A673 (cell line): Measurements from ENCODE around the gene SELP. TPM values are rescaled to one million over a fixed set of nuclear protein-coding genes. Genes with fewer than 3 reads are reported as not detected.

Experiments used
- BruUV-seq: library from RNA; stranded (reverse); fragments of 400-500 nt; replicated peaks from 2 replicates; lab custom pipeline; 2021; lab: Mats Ljungman, UMichigan
- CTCF ChIA-PET: fragments of 300-600 bp; sonication (Branson Sonifier 250); formaldehyde crosslinking; loops from one replicate; lab custom pipeline; 2022; ENCODE audit warnings: antibody characterized with exemption; lab: Charles Lee
- POLR2A ChIA-PET: fragments of 300-600 bp; sonication (Branson Sonifier 250); formaldehyde crosslinking; loops from one replicate; lab custom pipeline; 2022; ENCODE audit warnings: antibody characterized with exemption; ENCODE audit not compliant: low non-redundant PET; lab: Charles Lee
- DNase-seq: peaks from one replicate; pipeline ENCODE4 v3.0.0-alpha.2; 2015; ENCODE audit warnings: low spot score
- H3K27ac ChIP-seq: fragments of 200-600 bp; sonication (generic); 2 replicates; pipeline ENCODE4 v1.5.1; 2016; ENCODE audit warnings: mixed run types, low read depth, mild to moderate bottlenecking, mixed read lengths, antibody characterized with exemption, low read length; ENCODE audit not compliant: poor library complexity, severe bottlenecking
- H3K27me3 ChIP-seq: fragments of 200-600 bp; sonication (generic); replicated peaks from 2 replicates; pipeline ENCODE4 v1.6.1; 2017; ENCODE audit warnings: mixed run types, low read depth, mild to moderate bottlenecking, mixed read lengths, antibody characterized with exemption, low read length; ENCODE audit not compliant: insufficient read depth, poor library complexity
- H3K36me3 ChIP-seq: fragments of 200-600 bp; sonication (generic); 2 replicates; pipeline ENCODE4 v1.6.1; 2016; ENCODE audit warnings: mixed run types, mild to moderate bottlenecking, mixed read lengths, antibody characterized with exemption, low read length; ENCODE audit not compliant: insufficient read depth, poor library complexity, severe bottlenecking
- H3K4me1 ChIP-seq: fragments of 200-600 bp; sonication (generic); 2 replicates; pipeline ENCODE4 v1.6.1; 2017; ENCODE audit warnings: mixed run types, mild to moderate bottlenecking, mixed read lengths, antibody characterized with exemption, low read length; ENCODE audit not compliant: insufficient read depth, poor library complexity, severe bottlenecking
- H3K4me3 ChIP-seq: fragments of 200-600 bp; sonication (generic); 2 replicates; pipeline ENCODE4 v1.5.1; 2016; ENCODE audit warnings: low read depth, mixed run types, mild to moderate bottlenecking, mixed read lengths, low read length; ENCODE audit not compliant: poor library complexity, severe bottlenecking
- H3K9me3 ChIP-seq: fragments of 200-600 bp; sonication (generic); 2 replicates; pipeline ENCODE4 v1.6.1; 2016; ENCODE audit warnings: mixed run types, low read depth, mild to moderate bottlenecking, mixed read lengths, antibody characterized with exemption, low read length; ENCODE audit not compliant: poor library complexity, severe bottlenecking
- EZH2 ChIP-seq: fragments of 200-600 bp; sonication (generic); IDR thresholded peaks from 2 replicates; pipeline ENCODE4 v1.6.1; 2017; ENCODE audit warnings: borderline replicate concordance, low read depth, mild to moderate bottlenecking, mixed read lengths, antibody characterized with exemption, low read length; ENCODE audit not compliant: poor library complexity, severe bottlenecking
- intact Hi-C: fragments of 100-400 bp; cut with micrococcal nuclease; formaldehyde crosslinking; loops from one replicate; pipeline ENCODE4 v1.10.0; 2022; ENCODE audit not compliant: unreplicated experiment
- total RNA-seq: library from RNA; stranded (reverse); gene quantifications from 2 replicates; pipeline ENCODE4 v1.2.3, GENCODE V29; 2021
- TF ChIP-seq, protein P1 (sequence below): fragments of 300-800, 200-600 bp; sonication (generic); conservative IDR thresholded peaks from 2 replicates; pipeline ENCODE4 v1.5.1; 2017; ENCODE audit warnings: low read depth, mild to moderate bottlenecking, antibody characterized with exemption, low read length, moderate library complexity, mixed read lengths

The SELP gene
- total RNA-seq, 1 experiment from 2014 or later: not detected

- H3K27ac ChIP-seq: no peak overlapping the region
- no TSS peak for BruUV-seq
- peaks cover 72% of the 10 kb centered on the region for H3K27me3 ChIP-seq
- DNase-seq: no peak
- ChIA-PET CTCF (no interaction called here), POLR2A (no interaction called here)
- TF ChIP-seq, protein P1, sequence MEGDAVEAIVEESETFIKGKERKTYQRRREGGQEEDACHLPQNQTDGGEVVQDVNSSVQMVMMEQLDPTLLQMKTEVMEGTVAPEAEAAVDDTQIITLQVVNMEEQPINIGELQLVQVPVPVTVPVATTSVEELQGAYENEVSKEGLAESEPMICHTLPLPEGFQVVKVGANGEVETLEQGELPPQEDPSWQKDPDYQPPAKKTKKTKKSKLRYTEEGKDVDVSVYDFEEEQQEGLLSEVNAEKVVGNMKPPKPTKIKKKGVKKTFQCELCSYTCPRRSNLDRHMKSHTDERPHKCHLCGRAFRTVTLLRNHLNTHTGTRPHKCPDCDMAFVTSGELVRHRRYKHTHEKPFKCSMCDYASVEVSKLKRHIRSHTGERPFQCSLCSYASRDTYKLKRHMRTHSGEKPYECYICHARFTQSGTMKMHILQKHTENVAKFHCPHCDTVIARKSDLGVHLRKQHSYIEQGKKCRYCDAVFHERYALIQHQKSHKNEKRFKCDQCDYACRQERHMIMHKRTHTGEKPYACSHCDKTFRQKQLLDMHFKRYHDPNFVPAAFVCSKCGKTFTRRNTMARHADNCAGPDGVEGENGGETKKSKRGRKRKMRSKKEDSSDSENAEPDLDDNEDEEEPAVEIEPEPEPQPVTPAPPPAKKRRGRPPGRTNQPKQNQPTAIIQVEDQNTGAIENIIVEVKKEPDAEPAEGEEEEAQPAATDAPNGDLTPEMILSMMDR: no peak
- no peak for TF ChIP-seq EZH2
- H3K9me3 ChIP-seq: no peaks in the 10 kb centered on the region
- H3K4me3 ChIP-seq: no peak overlapping the region
- no peaks in the 10 kb centered on the region for H3K4me1 ChIP-seq
- intact Hi-C loops: no loop called here
- no peaks in the 10 kb centered on the region for H3K36me3 ChIP-seq
Measured at GRCh38 chr1:169584483-169585144, 45.3 kb downstream of the SELP start.

- no peak for TF ChIP-seq EZH2
- TF ChIP-seq, protein P1: no peak
- CTCF ChIA-PET: no interaction called here
Measured at GRCh38 chr1:169577981-169578738, 51.8 kb downstream of the SELP start.

DNA sequence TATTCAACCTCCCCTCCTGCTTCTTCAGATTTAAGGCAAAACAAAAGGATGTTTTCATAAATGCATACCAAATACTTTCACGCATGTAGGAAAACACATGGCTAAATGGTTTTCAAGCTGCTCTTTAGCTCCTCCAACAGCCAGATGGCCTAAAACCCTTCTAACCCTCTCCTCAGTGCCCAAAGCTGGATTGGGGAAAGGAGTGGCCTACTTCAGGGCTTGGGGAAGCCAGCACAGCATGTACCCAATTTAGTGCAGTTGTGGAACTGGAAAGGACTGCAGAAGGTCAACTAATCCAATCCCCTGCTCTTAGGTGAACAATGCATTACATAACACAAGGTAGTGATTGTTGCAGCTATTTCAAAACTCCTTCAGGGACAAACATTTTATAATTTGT lies 53.0 kb downstream of the SELP start:
- BruUV-seq: no TSS peak
- no peaks in the 10 kb centered on the region for H3K9me3 ChIP-seq
- peaks cover 31% of the 10 kb centered on the region for H3K27me3 ChIP-seq
- no peak for DNase-seq
- H3K4me1 ChIP-seq: no peaks in the 10 kb centered on the region
- ChIA-PET CTCF (no interaction called here), POLR2A (no interaction called here)
- no peak overlapping the region for H3K27ac ChIP-seq
- H3K4me3 ChIP-seq: no peak overlapping the region
- intact Hi-C loops: no loop called here
- no peak for TF ChIP-seq EZH2
- TF ChIP-seq, protein P1: no peak
- no peaks in the 10 kb centered on the region for H3K36me3 ChIP-seq

More at GRCh38 chr1:169577981-169578738, 51.8 kb downstream of the SELP start:
- H3K27ac ChIP-seq: no peak overlapping the region
- no peaks in the 10 kb centered on the region for H3K4me1 ChIP-seq
- no TSS peak for BruUV-seq
- no peaks in the 10 kb centered on the region for H3K9me3 ChIP-seq
- H3K27me3 ChIP-seq: peaks cover 44% of the 10 kb centered on the region
- POLR2A ChIA-PET: no interaction called here
- H3K4me3 ChIP-seq: no peak overlapping the region
- no peak for DNase-seq
- intact Hi-C loops: no loop called here
- H3K36me3 ChIP-seq: no peaks in the 10 kb centered on the region
